Activated T-cell treated with anti-CD3 and anti-CD28 coated beads, Interleukin-2, amount 50 U/mL, for 48 hours (primary cell): ENCODE results near the gene OR10P1.
"Not testable (repeated sequence)": the region's sequence is repeated elsewhere in the genome, so short reads cannot be mapped to it uniquely, and the experiment has no call there.

Source experiments
- DNase-seq, 2 experiments: peaks; one replicate each; pipeline ENCODE4 v3.0.0-alpha.2; 2020

Gene OR10P1

GRCh38 chr12:55636853-55637252 lies at the start of gene OR10P1:
OR10P1 (plus strand) TSS chr12:55636892; CDS start chr12:55636892, 0 bp downstream.
- no peak for DNase-seq

DNA sequence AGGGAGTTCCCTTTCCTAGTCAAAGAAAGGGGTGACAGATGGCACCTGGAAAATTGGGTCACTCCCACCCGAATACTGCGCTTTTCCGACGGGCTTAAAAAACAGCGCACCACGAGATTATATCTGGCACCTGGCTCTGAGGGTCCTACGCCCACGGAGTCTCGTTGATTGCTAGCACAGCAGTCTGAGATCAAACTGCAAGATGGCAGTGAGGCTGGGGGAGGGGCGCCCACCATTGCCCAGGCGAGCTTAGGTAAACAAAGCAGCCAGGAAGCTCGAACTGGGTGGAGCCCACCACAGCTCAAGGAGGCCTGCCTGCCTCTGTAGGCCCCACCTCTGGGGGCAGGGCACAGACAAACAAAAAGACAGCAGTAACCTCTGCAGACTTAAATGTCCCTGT lies 46.5 kb upstream of the OR10P1 start:
- DNase-seq, result not testable (repeated sequence)

- no peak for DNase-seq
These were observed 28.7 kb upstream of the OR10P1 start for GRCh38 chr12:55607821-55608594.

- no peak for DNase-seq
These were observed 26.1 kb upstream of the OR10P1 start for GRCh38 chr12:55610598-55610997.

DNA sequence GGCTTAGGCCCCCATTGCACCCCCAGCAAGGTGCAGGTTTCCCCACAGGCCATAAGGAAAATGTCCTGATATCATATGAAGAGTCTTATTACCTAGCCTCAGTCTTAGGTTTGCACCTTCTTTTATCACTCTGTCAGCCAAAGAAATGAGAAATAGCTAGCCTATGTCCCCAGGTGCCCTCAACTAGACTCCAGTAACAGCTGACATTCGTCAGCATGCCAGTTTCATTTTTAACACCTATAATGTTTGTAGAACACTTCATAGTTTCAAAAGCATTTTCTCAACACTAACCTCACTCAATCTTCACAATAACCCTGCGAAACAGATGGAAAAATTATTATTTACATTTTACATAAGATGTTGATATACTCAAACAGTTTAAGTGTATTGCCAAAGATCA lies 24.0 kb upstream of the OR10P1 start:
- no peak for DNase-seq

- DNase-seq, result no peak
These were observed 21.9 kb upstream of the OR10P1 start for GRCh38 chr12:55614764-55615163.

GRCh38 chr12:55619354-55620138 lies 17.1 kb upstream of the OR10P1 start:
- no peak for DNase-seq

GRCh38 chr12:55624056-55624455 lies 12.6 kb upstream of the OR10P1 start:
- DNase-seq, result peak; percentile 52 to 56

DNA sequence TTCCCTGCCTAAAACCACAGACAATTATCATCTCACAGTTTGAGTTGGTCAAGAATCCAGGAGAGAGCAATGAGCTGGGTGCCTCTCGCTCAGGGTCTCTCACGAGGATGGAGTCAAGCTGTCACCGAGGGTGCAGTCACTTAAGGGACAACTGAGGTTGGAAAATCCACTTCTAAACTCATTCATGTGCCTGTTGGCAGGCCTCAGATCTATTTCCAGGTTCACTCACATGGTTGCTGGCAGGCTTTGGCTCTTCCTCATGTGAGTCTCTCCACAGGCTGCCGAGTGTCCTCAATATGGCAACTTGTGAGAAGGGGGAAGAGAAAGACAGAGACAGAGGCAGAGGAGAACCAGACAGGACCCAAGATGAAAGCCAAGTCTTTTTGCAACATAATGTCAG lies 10.5 kb upstream of the OR10P1 start:
- DNase-seq, result no peak

GRCh38 chr12:55629058-55629841 lies 7.4 kb upstream of the OR10P1 start:
- DNase-seq, result peak in 1 of 2 experiments; percentile 42

- DNase-seq, result no peak
These were observed 5.6 kb upstream of the OR10P1 start for GRCh38 chr12:55631056-55631455.

DNA sequence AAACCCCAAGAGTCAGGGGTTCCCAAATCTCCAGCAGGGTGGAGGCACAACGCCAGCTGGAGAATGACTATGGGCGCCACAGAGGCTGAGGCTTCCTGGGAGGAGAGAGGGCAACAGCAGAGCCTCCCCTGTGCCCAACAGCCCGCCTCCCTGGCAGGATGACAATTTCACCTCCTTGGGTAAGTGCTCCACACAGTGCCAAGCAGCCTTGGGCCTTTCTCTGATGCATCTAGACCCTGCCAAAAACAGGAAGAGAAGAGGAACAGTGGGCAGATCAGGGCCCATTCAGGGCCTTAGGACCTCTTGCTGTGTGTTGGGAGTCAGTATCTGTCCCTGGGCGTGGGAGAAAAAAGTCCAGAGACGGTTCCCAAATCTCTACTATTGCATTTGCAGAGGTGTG lies 5.0 kb upstream of the OR10P1 start:
- no peak for DNase-seq

GRCh38 chr12:55633151-55633550 lies 3.5 kb upstream of the OR10P1 start:
- no peak for DNase-seq

GRCh38 chr12:55636116-55636655 lies 506 bp upstream of the OR10P1 start:
- DNase-seq, result peak in 1 of 2 experiments; percentile 23

DNA sequence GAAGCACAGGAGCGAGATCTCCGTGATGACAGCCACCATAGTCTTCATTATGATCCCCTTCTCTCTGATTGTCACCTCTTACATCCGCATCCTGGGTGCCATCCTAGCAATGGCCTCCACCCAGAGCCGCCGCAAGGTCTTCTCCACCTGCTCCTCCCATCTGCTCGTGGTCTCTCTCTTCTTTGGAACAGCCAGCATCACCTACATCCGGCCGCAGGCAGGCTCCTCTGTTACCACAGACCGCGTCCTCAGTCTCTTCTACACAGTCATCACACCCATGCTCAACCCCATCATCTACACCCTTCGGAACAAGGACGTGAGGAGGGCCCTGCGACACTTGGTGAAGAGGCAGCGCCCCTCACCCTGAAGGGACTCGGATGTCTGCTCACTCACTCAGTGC lies 775 bp downstream of the OR10P1 start:
- DNase-seq, result peak in 1 of 2 experiments; percentile 49

GRCh38 chr12:55641595-55641994 lies 4.9 kb downstream of the OR10P1 start:
- no peak for DNase-seq

DNA sequence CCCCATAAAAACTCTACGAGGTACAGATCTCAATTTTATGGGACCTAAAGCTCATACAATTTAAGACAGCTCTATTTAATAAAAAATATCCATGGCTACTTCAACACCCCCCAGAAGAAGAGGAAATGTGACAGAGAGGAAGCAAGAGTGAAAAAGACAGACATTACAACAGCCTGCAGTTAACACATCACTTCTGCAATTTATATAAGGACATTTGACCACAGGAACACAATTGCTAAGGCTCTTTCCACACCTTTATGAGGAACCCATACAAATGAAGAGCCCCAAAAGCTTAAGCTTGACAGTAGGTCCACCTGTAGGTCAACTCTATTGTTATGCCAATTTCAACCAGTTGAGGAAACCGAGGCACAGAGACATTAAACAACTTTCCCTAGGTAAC lies 5.6 kb downstream of the OR10P1 start:
- no peak for DNase-seq

DNA sequence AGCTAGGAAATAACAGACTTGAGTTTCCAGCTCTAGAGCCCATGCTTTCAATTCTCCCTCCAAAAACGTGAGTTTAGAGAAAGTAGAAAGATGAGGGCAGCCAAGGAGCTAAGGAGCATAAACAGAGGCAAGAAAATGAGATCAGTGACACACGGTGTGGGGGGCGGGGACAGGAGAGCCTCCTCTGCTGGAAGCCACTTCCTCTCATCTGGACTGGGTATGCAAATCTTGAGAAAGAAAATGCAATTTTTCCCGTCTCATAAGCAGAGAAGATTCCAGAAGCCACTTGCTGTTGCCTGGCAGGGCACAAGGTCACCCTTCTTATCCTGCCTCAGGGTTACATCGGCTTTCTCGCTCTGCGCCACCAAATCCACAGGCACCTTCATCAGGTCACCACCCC lies 6.0 kb downstream of the OR10P1 start:
- DNase-seq, result no peak

DNA sequence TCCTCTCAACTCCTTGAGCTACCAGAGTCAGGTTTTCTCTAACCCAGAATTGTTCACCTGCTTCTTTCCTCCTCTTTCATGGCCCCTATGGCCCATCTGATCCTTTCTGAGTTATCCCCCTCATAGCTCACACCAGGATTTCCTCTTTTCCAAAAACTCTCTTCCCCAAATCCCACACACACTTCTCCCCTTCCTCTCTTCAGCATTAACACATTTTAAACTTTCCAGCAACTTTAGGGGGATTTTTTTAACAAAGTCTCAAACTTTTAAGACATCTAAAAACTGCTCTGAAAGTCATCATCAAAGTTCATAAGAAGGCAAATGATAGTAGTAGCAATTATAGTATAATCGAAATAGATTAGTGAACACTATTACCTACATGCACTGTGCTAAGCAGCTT lies 7.9 kb downstream of the OR10P1 start:
- DNase-seq, result no peak

DNA sequence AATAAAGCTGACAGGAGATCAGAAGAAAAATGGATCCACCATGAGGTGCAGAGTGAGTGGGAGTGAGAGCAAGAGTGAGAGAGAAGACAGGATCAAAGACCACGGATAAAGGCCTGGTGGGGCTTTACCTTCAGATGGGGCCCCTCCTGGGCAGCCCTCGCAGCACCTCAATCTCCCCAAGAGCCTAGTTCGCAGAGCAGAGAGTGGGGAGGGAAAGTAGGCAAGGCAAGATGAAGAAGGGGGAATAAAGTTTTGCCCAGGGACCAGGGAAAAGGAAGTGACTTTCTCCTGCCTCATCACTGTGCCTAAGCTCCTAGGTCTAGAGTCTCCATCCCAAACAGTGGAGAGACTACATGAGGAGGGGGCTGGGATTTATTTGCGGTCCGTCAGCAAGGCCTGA lies 10.3 kb downstream of the OR10P1 start:
- DNase-seq, result no peak

- DNase-seq, result not testable (repeated sequence)
These were observed 14.1 kb downstream of the OR10P1 start for GRCh38 chr12:55650620-55651298.

- DNase-seq, result no peak
These were observed 14.6 kb downstream of the OR10P1 start for GRCh38 chr12:55651299-55651683.

- peak in 1 of 2 experiments; percentile 44 for DNase-seq
These were observed 15.7 kb downstream of the OR10P1 start for GRCh38 chr12:55652352-55652751.
